ENCODE measurements around the gene KCNQ1. TPM values are rescaled to one million over a fixed set of nuclear protein-coding genes. Genes with fewer than 3 reads are reported as not detected.

KCNQ1 gene
- polyA plus RNA-seq, 1 of the 3 experiments (the other 2 are of a cell fraction), result 0.05 TPM

- no peaks in the 10 kb centered on the region for H3K27me3 ChIP-seq (ENCODE audit: insufficient read depth)
- no peak overlapping the region for H3K4me2 ChIP-seq
- H3K4me3 ChIP-seq (ENCODE audit: low read depth in 2 of 2, low read length in 1 of 2), result no peak overlapping the region
- H3K9me3 ChIP-seq, result 0 out of 2 replicates have a peak, but pooled peaks cover 4% of the 10 kb centered on the region
- no peaks in the 10 kb centered on the region for H4K20me1 ChIP-seq (ENCODE audit: insufficient read depth)
- no peak overlapping the region for H3K27ac ChIP-seq (ENCODE audit: low read depth in 2 of 2, low read length in 1 of 2)
- ChIA-PET POLR2A (interaction anchor here (1.5 kb wide), 1 partner anchor 119 kb away, joined by 5 read pairs; no protein-coding TSS in a partner anchor), CTCF (interaction anchor here (0.9 to 1.3 kb wide), 2 partner anchors 128 to 226 kb away, joined by 3 to 4 read pairs; no protein-coding TSS in a partner anchor)
- peaks cover 0 to 8% of the 10 kb centered on the region in 2 experiments; a peak in 1 of 4 replicates for H3K4me1 ChIP-seq (ENCODE audit: control insufficient read depth in 1 of 2, insufficient read depth in 2 of 2, low read depth in 1 of 2, low read length in 1 of 2)
- H3K79me2 ChIP-seq (ENCODE audit: insufficient read depth), result no peaks in the 10 kb centered on the region
- H3K9ac ChIP-seq, result no peak overlapping the region
- peaks cover 0 to 5% of the 10 kb centered on the region in 2 experiments for H3K36me3 ChIP-seq (replicated peaks in 1 of 2; ENCODE audit: control insufficient read depth in 1 of 2, insufficient read depth in 2 of 2, low read length in 1 of 2)
- WGBS (ENCODE audit: low lambda C conversion rate), result 69% methylated on average over 2 of the region's 2 CpGs
- H3K9me2 ChIP-seq, result no peaks in the 10 kb centered on the region
- H3F3A ChIP-seq (replicated peaks; ENCODE audit: insufficient read depth), result no peaks in the 10 kb centered on the region
- no peak overlapping the region for H2AFZ ChIP-seq (ENCODE audit: low read depth)
- TF ChIP-seq JUND (IDR thresholded peaks at IDR 0.05) (no peak), FOSL2 (IDR thresholded peaks at IDR 0.05; ENCODE audit: borderline replicate concordance, low read depth) (no peak), USF1 (IDR thresholded peaks at IDR 0.05; ENCODE audit: borderline replicate concordance, low read depth) (no peak)
- DNase-seq, result no peak
Observed at GRCh38 chr11:2660357-2660939, 215.6 kb downstream of the KCNQ1 start.

- H3K4me2 ChIP-seq, result no peak overlapping the region
- peaks cover 0 to 6% of the 10 kb centered on the region in 2 experiments; a peak in 1 of 4 replicates for H3K4me1 ChIP-seq (ENCODE audit: control insufficient read depth in 1 of 2, insufficient read depth in 2 of 2, low read depth in 1 of 2, low read length in 1 of 2)
- no peaks in the 10 kb centered on the region for H3F3A ChIP-seq (replicated peaks; ENCODE audit: insufficient read depth)
- no peaks in the 10 kb centered on the region for H4K20me1 ChIP-seq (ENCODE audit: insufficient read depth)
- H3K9me2 ChIP-seq, result no peaks in the 10 kb centered on the region
- no peak overlapping the region for H3K27ac ChIP-seq (ENCODE audit: low read depth in 2 of 2, low read length in 1 of 2)
- H2AFZ ChIP-seq (ENCODE audit: low read depth), result no peak overlapping the region
- H3K9ac ChIP-seq, result no peak overlapping the region
- 0 out of 2 replicates have a peak, but pooled peaks cover 4% of the 10 kb centered on the region for H3K9me3 ChIP-seq
- H3K27me3 ChIP-seq (ENCODE audit: insufficient read depth), result no peaks in the 10 kb centered on the region
- DNase-seq, result no peak
- H3K36me3 ChIP-seq (replicated peaks in 1 of 2; ENCODE audit: control insufficient read depth in 1 of 2, insufficient read depth in 2 of 2, low read length in 1 of 2), result peaks cover 0 to 5% of the 10 kb centered on the region in 2 experiments
- POLR2A ChIA-PET, result interaction anchor here (1.5 kb wide), 1 partner anchor 118 kb away, joined by 5 read pairs; no protein-coding TSS in a partner anchor
- no peaks in the 10 kb centered on the region for H3K79me2 ChIP-seq (ENCODE audit: insufficient read depth)
- WGBS (ENCODE audit: low lambda C conversion rate), result 56% methylated on average over 3 of the region's 4 CpGs
- no peak overlapping the region for H3K4me3 ChIP-seq (ENCODE audit: low read depth in 2 of 2, low read length in 1 of 2)
- CTCF ChIA-PET, result interaction anchor here (0.9 to 1.3 kb wide), 2 partner anchors 128 to 225 kb away, joined by 3 to 4 read pairs; no protein-coding TSS in a partner anchor
- no peak for TF ChIP-seq FOSL2 (IDR thresholded peaks at IDR 0.05; ENCODE audit: borderline replicate concordance, low read depth)
- no peak for TF ChIP-seq EP300 (IDR thresholded peaks at IDR 0.05; ENCODE audit: borderline replicate concordance in 1 of 2, low read depth in 1 of 2, low read length in 1 of 2)
- no peak for TF ChIP-seq YY1 (IDR thresholded peaks at IDR 0.05; ENCODE audit: low read depth)
- TF ChIP-seq PBX3 (IDR thresholded peaks at IDR 0.05), result no peak
- TF ChIP-seq SMC3 (IDR thresholded peaks at IDR 0.05; ENCODE audit: low read depth, low read length), result no peak
- no peak for TF ChIP-seq REST (IDR thresholded peaks at IDR 0.05; ENCODE audit: low read depth, low read length)
- TF ChIP-seq RFX5 (IDR thresholded peaks at IDR 0.05; ENCODE audit: low read length), result no peak
- no peak for TF ChIP-seq USF1 (IDR thresholded peaks at IDR 0.05; ENCODE audit: borderline replicate concordance, low read depth)
- TF ChIP-seq USF2 (IDR thresholded peaks at IDR 0.05; ENCODE audit: borderline replicate concordance, low read depth, low read length), result no peak
- TF ChIP-seq POLR2AphosphoS5 (IDR thresholded peaks at IDR 0.05; ENCODE audit: low read depth, low read length), result no peak
- no peak for TF ChIP-seq FOXJ3 (CRISPR knock-in tag; IDR thresholded peaks at IDR 0.05)
- TF ChIP-seq GATA2 (CRISPR knock-in tag; IDR thresholded peaks at IDR 0.05), result no peak
- TF ChIP-seq CHD2 (IDR thresholded peaks at IDR 0.05; ENCODE audit: low read length, partially characterized antibody), result no peak
- TF ChIP-seq NRF1 (IDR thresholded peaks at IDR 0.05; ENCODE audit: low read depth, low read length), result no peak
- TF ChIP-seq TAF1 (IDR thresholded peaks at IDR 0.05; ENCODE audit: borderline replicate concordance, low read depth, low read length), result no peak
- TF ChIP-seq GABPA (IDR thresholded peaks at IDR 0.05; ENCODE audit: low read depth), result no peak
- no peak for TF ChIP-seq ELF1 (IDR thresholded peaks at IDR 0.05)
Observed at GRCh38 chr11:2661173-2662023, 216.6 kb downstream of the KCNQ1 start.

All from SK-N-SH (cell line).